ENCODE measurements around the gene TTC21B.

GRCh38 chr2:165903406-165903805 lies 50.2 kb downstream of the TTC21B start:
- TF ChIP-seq CTCF (IDR thresholded peaks at IDR 0.05) (no peak), EP300 (IDR thresholded peaks at IDR 0.05) (no peak)

All from suprapubic skin (tissue), 3 donors.